Endothelial cell of umbilical vein (primary cell): ENCODE data around the gene ZNF441. TPM values are rescaled to one million over a fixed set of nuclear protein-coding genes. Genes with fewer than 3 reads are reported as not detected.

Experiments used
- BruUV-seq: library from RNA; stranded (reverse); fragments of 400-500 nt; replicated peaks from 2 replicates; lab custom pipeline; 2021; lab: Mats Ljungman, UMichigan
- CTCF ChIA-PET: fragments of 300-600, 350-600 bp; sonication (Branson Sonifier 250); formaldehyde crosslinking; loops from one replicate; lab custom pipeline; 2021; ENCODE audit warnings: antibody characterized with exemption, inconsistent platforms; lab: Charles Lee
- POLR2A ChIA-PET: fragments of 300-600, 350-600 bp; sonication (Branson Sonifier 250); formaldehyde crosslinking; loops from one replicate; lab custom pipeline; 2021; ENCODE audit warnings: antibody characterized with exemption, inconsistent platforms; lab: Charles Lee
- DNase-seq: peaks from one replicate; pipeline ENCODE4 v3.0.0-alpha.2; 2011; ENCODE audit warnings: low read depth, low spot score
- FAIRE-seq: peaks from 2 replicates; lab custom pipeline; 2011; peaks lifted over from hg19 to GRCh38; lab: Jason Lieb, UNC
- H2AFZ ChIP-seq: 2 replicates; pipeline ENCODE4 v1.6.0; 2012; ENCODE audit warnings: low read depth, low read length, control low read depth, inconsistent platforms
- H3K27ac ChIP-seq: 2 replicates; pipeline ENCODE4 v1.5.1; 2011; ENCODE audit warnings: low read depth, mild to moderate bottlenecking, control low read depth, low read length, moderate library complexity; ENCODE audit not compliant: insufficient read depth
- H3K27me3 ChIP-seq, 2 experiments: 2 replicates each; pipeline versions ENCODE4 v1.6.0 to v1.6.1; 2011; ENCODE audit warnings: low read length in 2 of 2, mixed read lengths in 1 of 2; ENCODE audit not compliant: control insufficient read depth in 2 of 2, insufficient read depth in 2 of 2
- H3K36me3 ChIP-seq, 2 experiments: 2 replicates in 1 of 2; 3 replicates in 1 of 2; pipeline ENCODE4 v1.5.1; 2011; ENCODE audit warnings: low read length in 2 of 2, mild to moderate bottlenecking in 1 of 2, moderate library complexity in 1 of 2; ENCODE audit not compliant: control insufficient read depth in 2 of 2, insufficient read depth in 2 of 2; ENCODE audit errors: extremely low read depth in 1 of 2
- H3K4me1 ChIP-seq: 3 replicates; pipeline ENCODE4 v1.5.1; 2011; ENCODE audit warnings: mild to moderate bottlenecking, low read length; ENCODE audit not compliant: control insufficient read depth, insufficient read depth; ENCODE audit errors: extremely low read depth
- H3K4me2 ChIP-seq: 2 replicates; pipeline ENCODE4 v1.6.1; 2011; ENCODE audit warnings: low read length, control low read depth, mixed read lengths; ENCODE audit not compliant: insufficient read depth
- H3K4me3 ChIP-seq, 3 experiments: fragments of 200-600 bp in 1 of 3; sonication (generic), shearing (Covaris generic) in 1 of 3; replicated peaks in 1 of 3; 2 replicates each; pipeline ENCODE4 v1.5.1; 2011 to 2016; ENCODE audit warnings: control low read depth in 3 of 3, low read length in 3 of 3, mild to moderate bottlenecking in 2 of 3, inconsistent platforms in 1 of 3, low read depth in 1 of 3, moderate library complexity in 1 of 3; ENCODE audit not compliant: insufficient read depth in 1 of 3
- H3K79me2 ChIP-seq: 2 replicates; pipeline ENCODE4 v1.6.0; 2012; ENCODE audit warnings: low read length, inconsistent platforms; ENCODE audit not compliant: control insufficient read depth, insufficient read depth
- H3K9ac ChIP-seq: replicated peaks from 2 replicates; pipeline ENCODE3; 2011; ENCODE audit warnings: low read length, control low read depth; ENCODE audit not compliant: insufficient read depth; ENCODE audit errors: extremely low read depth
- H3K9me1 ChIP-seq: replicated peaks from 3 replicates; pipeline ENCODE4 v1.6.0; 2011; ENCODE audit warnings: mild to moderate bottlenecking, low read length; ENCODE audit not compliant: control insufficient read depth, insufficient read depth; ENCODE audit errors: extremely low read depth
- H3K9me3 ChIP-seq: replicated peaks from 2 replicates; pipeline ENCODE4 v1.5.1; 2012; ENCODE audit warnings: low read length, inconsistent platforms; ENCODE audit not compliant: control insufficient read depth, insufficient read depth
- H4K20me1 ChIP-seq: replicated peaks from 2 replicates; pipeline ENCODE3; 2011; ENCODE audit warnings: mild to moderate bottlenecking, low read length; ENCODE audit not compliant: control insufficient read depth, insufficient read depth; ENCODE audit errors: extremely low read depth
- EZH2 ChIP-seq: IDR thresholded peaks from 2 replicates; pipeline ENCODE4 v1.6.1; 2012; ENCODE audit warnings: borderline replicate concordance, low read depth, mild to moderate bottlenecking, moderate library complexity, low read length, inconsistent platforms; ENCODE audit not compliant: severe bottlenecking
- FOS ChIP-seq: IDR thresholded peaks from 2 replicates; pipeline ENCODE4 v1.6.1; 2011; ENCODE audit warnings: mild to moderate bottlenecking, low read length, moderate library complexity, borderline replicate concordance; ENCODE audit not compliant: insufficient read depth
- GATA2 ChIP-seq: IDR thresholded peaks from 2 replicates; pipeline ENCODE4 v1.7.0; 2011; ENCODE audit warnings: low read depth, mild to moderate bottlenecking, moderate library complexity, mixed read lengths, low read length; ENCODE audit not compliant: insufficient read length, insufficient read depth
- JUN ChIP-seq: IDR thresholded peaks from 2 replicates; pipeline ENCODE4 v1.6.1; 2011; ENCODE audit warnings: borderline replicate concordance, low read depth; ENCODE audit not compliant: insufficient read length, insufficient read depth
- MYC ChIP-seq: IDR thresholded peaks from one replicate; pipeline ENCODE4 v1.6.1; 2011; ENCODE audit warnings: mild to moderate bottlenecking, low read depth, low read length
- POLR2A ChIP-seq: IDR thresholded peaks from 2 replicates; pipeline ENCODE4 v1.6.1; 2012; ENCODE audit warnings: low read depth, mild to moderate bottlenecking, control low read depth, low read length
- POLR2AphosphoS5 ChIP-seq: IDR thresholded peaks from 2 replicates; pipeline ENCODE4 v1.6.1; 2012; ENCODE audit warnings: low read depth, mild to moderate bottlenecking, control low read depth, low read length, moderate library complexity; ENCODE audit not compliant: insufficient read depth
- dilution Hi-C: fragments of 300-500 bp; cut with MboI; formaldehyde crosslinking; loops from one replicate; pipeline ENCODE4 v1.15.0; 2019; ENCODE audit warnings: low sequenced_read_pairs; ENCODE audit not compliant: extremely low pct_ligation_motif_present
- intact Hi-C: fragments of 100-400 bp; cut with micrococcal nuclease; formaldehyde crosslinking; loops from one replicate; pipeline ENCODE4 v1.10.0; 2022
- polyA plus RNA-seq, 4 experiments: library from polyadenylated mRNA; depleted of rRNA in 3 of 4; stranded (reverse) in 3 of 4; unstranded in 1 of 4; fragments of >200 nt; gene quantifications; 2 replicates each; pipeline versions ENCODE4 v1.2.1 to v1.2.3, GENCODE V29; 2011 to 2012; ENCODE audit warnings: missing spikeins in 1 of 4
- total RNA-seq: library from RNA; stranded (reverse); gene quantifications from 2 replicates; pipeline ENCODE4 v1.2.3, GENCODE V29; 2021
- TF ChIP-seq, protein P1 (sequence below): IDR thresholded peaks from 2 replicates; pipeline ENCODE4 v1.6.1; 2011; ENCODE audit not compliant: insufficient read depth, insufficient read length
- TF ChIP-seq, protein P2 (sequence below), 2 donors: IDR thresholded peaks; 1 replicate in 1 of 2; 2 replicates in 1 of 2; pipeline ENCODE4 v1.5.1; 2011; ENCODE audit warnings: low read length in 2 of 2, mild to moderate bottlenecking in 2 of 2, moderate library complexity in 2 of 2, control low read depth in 1 of 2, inconsistent platforms in 1 of 2, low read depth in 1 of 2; ENCODE audit not compliant: insufficient read depth in 1 of 2; ENCODE audit errors: extremely low read depth in 1 of 2

The ZNF441 gene
- total and polyA plus RNA-seq, 2 donors (not counting 3 experiments of a cell fraction or from before 2014, with no cell fraction given) = 1.9 to 4.5 TPM

DNA sequence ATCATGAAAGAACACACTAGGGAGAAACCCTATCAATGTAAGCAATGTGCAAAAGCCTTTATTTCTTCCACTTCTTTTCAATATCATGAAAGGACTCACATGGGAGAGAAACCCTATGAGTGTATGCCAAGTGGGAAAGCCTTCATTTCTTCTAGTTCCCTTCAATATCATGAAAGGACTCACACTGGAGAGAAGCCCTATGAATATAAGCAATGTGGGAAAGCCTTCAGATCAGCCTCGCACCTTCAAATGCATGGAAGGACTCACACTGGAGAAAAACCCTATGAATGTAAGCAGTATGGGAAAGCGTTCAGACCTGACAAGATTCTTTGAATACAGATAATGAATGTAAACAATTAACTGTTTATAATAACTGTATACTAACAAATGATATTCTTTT lies 66.7 kb downstream of the ZNF441 start:
- CTCF ChIA-PET = no interaction called here
- intact Hi-C loops = no loop called here

More for the DNA sequence above, 66.7 kb downstream of the ZNF441 start:
- DNase-seq (no peak), FAIRE-seq (peak; percentile 55)
- no peak overlapping the region for H2AFZ ChIP-seq
- no peaks in the 10 kb centered on the region for H4K20me1 ChIP-seq
- no peak overlapping the region for H3K4me3 ChIP-seq
- H3K9ac ChIP-seq = no peak overlapping the region
- BruUV-seq = no TSS peak
- no peak for TF ChIP-seq FOS
- TF ChIP-seq POLR2A = no peak
- TF ChIP-seq MYC = no peak
- no peak for TF ChIP-seq GATA2
- TF ChIP-seq, protein P1, sequence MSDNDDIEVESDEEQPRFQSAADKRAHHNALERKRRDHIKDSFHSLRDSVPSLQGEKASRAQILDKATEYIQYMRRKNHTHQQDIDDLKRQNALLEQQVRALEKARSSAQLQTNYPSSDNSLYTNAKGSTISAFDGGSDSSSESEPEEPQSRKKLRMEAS = no peak
- TF ChIP-seq, protein P2, sequence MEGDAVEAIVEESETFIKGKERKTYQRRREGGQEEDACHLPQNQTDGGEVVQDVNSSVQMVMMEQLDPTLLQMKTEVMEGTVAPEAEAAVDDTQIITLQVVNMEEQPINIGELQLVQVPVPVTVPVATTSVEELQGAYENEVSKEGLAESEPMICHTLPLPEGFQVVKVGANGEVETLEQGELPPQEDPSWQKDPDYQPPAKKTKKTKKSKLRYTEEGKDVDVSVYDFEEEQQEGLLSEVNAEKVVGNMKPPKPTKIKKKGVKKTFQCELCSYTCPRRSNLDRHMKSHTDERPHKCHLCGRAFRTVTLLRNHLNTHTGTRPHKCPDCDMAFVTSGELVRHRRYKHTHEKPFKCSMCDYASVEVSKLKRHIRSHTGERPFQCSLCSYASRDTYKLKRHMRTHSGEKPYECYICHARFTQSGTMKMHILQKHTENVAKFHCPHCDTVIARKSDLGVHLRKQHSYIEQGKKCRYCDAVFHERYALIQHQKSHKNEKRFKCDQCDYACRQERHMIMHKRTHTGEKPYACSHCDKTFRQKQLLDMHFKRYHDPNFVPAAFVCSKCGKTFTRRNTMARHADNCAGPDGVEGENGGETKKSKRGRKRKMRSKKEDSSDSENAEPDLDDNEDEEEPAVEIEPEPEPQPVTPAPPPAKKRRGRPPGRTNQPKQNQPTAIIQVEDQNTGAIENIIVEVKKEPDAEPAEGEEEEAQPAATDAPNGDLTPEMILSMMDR (IDR thresholded peaks at IDR 0.05; ENCODE audit: extremely low read depth in 1 of 2, insufficient read depth in 1 of 2, low read depth in 1 of 2, low read length in 2 of 2) = no peak
- TF ChIP-seq EZH2 = no peak
- no peak for TF ChIP-seq JUN
- no peak for TF ChIP-seq POLR2AphosphoS5
- no peak overlapping the region for H3K27ac ChIP-seq
- H3K4me1 ChIP-seq = no peaks in the 10 kb centered on the region
- no peaks in the 10 kb centered on the region for H3K27me3 ChIP-seq
- POLR2A ChIA-PET = interaction anchor here (0.6 kb wide), 1 partner anchor 29 kb away, joined by 7 read pairs; no protein-coding TSS in a partner anchor
- H3K9me1 ChIP-seq = no peaks in the 10 kb centered on the region
- dilution Hi-C loops = no loop called here
- H3K36me3 ChIP-seq = peaks cover 3 to 8% of the 10 kb centered on the region in 2 experiments
- H3K9me3 ChIP-seq = peaks cover 15% of the 10 kb centered on the region
- no peaks in the 10 kb centered on the region for H3K79me2 ChIP-seq
- no peak overlapping the region for H3K4me2 ChIP-seq

Other genes starting within 250 kb of the ZNF441 start
- gene ECSIT, start 237.9 kb upstream of the ZNF441 start, total RNA-seq = 32.4 and 36.7 TPM in 2 replicates
- 47.2 and 54.0 TPM in 2 replicates for gene ECSIT, start 237.9 kb upstream of the ZNF441 start, polyA plus RNA-seq
- gene CNN1, start 228.1 kb upstream of the ZNF441 start, total RNA-seq = not detected in 2 replicates
- gene CNN1, start 228.1 kb upstream of the ZNF441 start, polyA plus RNA-seq = 0.76 and 1.0 TPM in 2 replicates
- 39.4 and 49.9 TPM in 2 replicates for gene ELOF1, start 207.8 kb upstream of the ZNF441 start, total RNA-seq
- 80.2 and 92.6 TPM in 2 replicates for gene ELOF1, start 207.8 kb upstream of the ZNF441 start, polyA plus RNA-seq
- not detected in 2 replicates for gene ACP5, start 189.4 kb upstream of the ZNF441 start, total RNA-seq
- gene ACP5, start 189.4 kb upstream of the ZNF441 start, polyA plus RNA-seq = 0.84 and 1.3 TPM in 2 replicates
- gene ZNF627, start 169.5 kb upstream of the ZNF441 start, total RNA-seq = 9.7 and 11.2 TPM in 2 replicates
- gene ZNF627, start 169.5 kb upstream of the ZNF441 start, polyA plus RNA-seq = 5.6 and 5.9 TPM in 2 replicates
- 3.8 and 4.4 TPM in 2 replicates for gene ZNF823, start 28.1 kb upstream of the ZNF441 start, total RNA-seq
- gene ZNF823, start 28.1 kb upstream of the ZNF441 start, polyA plus RNA-seq = 1.1 and 1.4 TPM in 2 replicates
- 0.85 and 1.1 TPM in 2 replicates for gene ZNF491, start 31.5 kb downstream of the ZNF441 start, total RNA-seq
- 0.35 and 0.55 TPM in 2 replicates for gene ZNF491, start 31.5 kb downstream of the ZNF441 start, polyA plus RNA-seq
- gene ZNF440, start 47.3 kb downstream of the ZNF441 start, total RNA-seq = 9.1 and 13.3 TPM in 2 replicates
- 1.5 and 2.2 TPM in 2 replicates for gene ZNF440, start 47.3 kb downstream of the ZNF441 start, polyA plus RNA-seq
- gene ZNF439, start 81.7 kb downstream of the ZNF441 start, total RNA-seq = 0.33 TPM in 1 of 2 replicates, not detected in the other
- gene ZNF439, start 81.7 kb downstream of the ZNF441 start, polyA plus RNA-seq = 0.12 and 0.18 TPM in 2 replicates
- gene ZNF69, start 120.8 kb downstream of the ZNF441 start, total RNA-seq = 1.2 and 5.6 TPM in 2 replicates
- gene ZNF69, start 120.8 kb downstream of the ZNF441 start, polyA plus RNA-seq = 1.4 and 1.9 TPM in 2 replicates
- gene ZNF700, start 158.1 kb downstream of the ZNF441 start, total RNA-seq = 6.9 and 7.9 TPM in 2 replicates
- 1.8 and 2.3 TPM in 2 replicates for gene ZNF700, start 158.1 kb downstream of the ZNF441 start, polyA plus RNA-seq
- gene ZNF763, start 198.0 kb downstream of the ZNF441 start, total RNA-seq = 0.48 and 0.77 TPM in 2 replicates
- 0.17 and 0.22 TPM in 2 replicates for gene ZNF763, start 198.0 kb downstream of the ZNF441 start, polyA plus RNA-seq